HepG2 (cell line): ENCODE measurements around the gene FGFR3. TPM values are rescaled to one million over a fixed set of nuclear protein-coding genes. Genes with fewer than 3 reads are reported as not detected.
A peak's percentile ranks its signal among the peaks of the same experiment; 100 is the strongest.

ENCODE experiments used
- ATAC-seq: fragments of 200-7000 bp; cut with Tn5 transposase; 3 replicates; pipeline ENCODE4 v1.9.1; 2020; ENCODE audit warnings: mild to moderate bottlenecking, moderate library complexity
- BruUV-seq: library from RNA; stranded (reverse); fragments of 400-500 nt; replicated peaks from 2 replicates; lab custom pipeline; 2021; lab: Mats Ljungman, UMichigan
- CTCF ChIA-PET: fragments of 300-600 bp; formaldehyde crosslinking; extraction: SDS; loops from one replicate; lab custom pipeline; 2021; ENCODE audit warnings: low total read pairs, inconsistent platforms, low intra/inter-chr PET ratio; lab: Yijun Ruan, JAX
- POLR2A ChIA-PET: fragments of 350-600 bp; sonication (Branson Sonifier 250); formaldehyde crosslinking; loops from one replicate; lab custom pipeline; 2020; ENCODE audit warnings: antibody characterized with exemption, inconsistent platforms; lab: Yijun Ruan, JAX
- DNase-seq: peaks from one replicate; pipeline ENCODE4 v3.0.0-alpha.2; 2015; ENCODE audit warnings: low spot score
- FAIRE-seq: peaks from 3 replicates; lab custom pipeline; 2011; peaks lifted over from hg19 to GRCh38; lab: Jason Lieb, UNC
- H2AFZ ChIP-seq: one replicate; pipeline ENCODE4 v1.6.1; 2011; ENCODE audit warnings: low read length, inconsistent platforms
- H3K27ac ChIP-seq: fragments of 300-600 bp; 3 replicates; pipeline ENCODE4 v1.8.0; 2011; ENCODE audit warnings: mixed run types, mild to moderate bottlenecking, mixed read lengths, low read length, inconsistent platforms; ENCODE audit not compliant: insufficient read depth; ENCODE audit errors: extremely low read length
- H3K27me3 ChIP-seq, 2 experiments: fragments of 200-600 bp in 1 of 2; 2 replicates in 1 of 2; 3 replicates in 1 of 2; pipeline versions ENCODE4 v1.6.0 to v1.8.0; 2011; ENCODE audit warnings: low read length in 2 of 2, mild to moderate bottlenecking in 2 of 2, moderate library complexity in 2 of 2, inconsistent platforms in 1 of 2; ENCODE audit not compliant: insufficient read depth in 2 of 2, control insufficient read depth in 1 of 2
- H3K36me3 ChIP-seq, 2 experiments: fragments of 200-600 bp in 1 of 2; replicated peaks in 1 of 2; 2 replicates in 1 of 2; 3 replicates in 1 of 2; pipeline versions ENCODE4 v1.5.1 to v1.8.0; 2011; ENCODE audit warnings: low read length in 2 of 2, inconsistent platforms in 1 of 2; ENCODE audit not compliant: insufficient read depth in 2 of 2, control insufficient read depth in 1 of 2
- H3K4me1 ChIP-seq: 2 replicates; pipeline ENCODE4 v1.5.1; 2012; ENCODE audit warnings: low read length, inconsistent platforms; ENCODE audit not compliant: insufficient read depth
- H3K4me2 ChIP-seq: 2 replicates; pipeline ENCODE4 v1.6.0; 2011; ENCODE audit warnings: low read depth, low read length, inconsistent platforms
- H3K4me3 ChIP-seq, 3 experiments: fragments of 200-600 bp in 1 of 3; sonication (generic), shearing (Covaris generic) in 1 of 3; replicated peaks in 1 of 3; 2 replicates each; pipeline ENCODE4 v1.5.1; 2011 to 2016; ENCODE audit warnings: low read length in 3 of 3, inconsistent platforms in 2 of 3, low read depth in 2 of 3, mild to moderate bottlenecking in 2 of 3, control low read depth in 1 of 3, mixed read lengths in 1 of 3; ENCODE audit not compliant: insufficient read depth in 1 of 3
- H3K79me2 ChIP-seq: one replicate; pipeline ENCODE4 v1.6.1; 2011; ENCODE audit warnings: low read length, inconsistent platforms; ENCODE audit not compliant: insufficient read depth
- H3K9ac ChIP-seq: 2 replicates; pipeline ENCODE4 v1.6.0; 2011; ENCODE audit warnings: mild to moderate bottlenecking, low read depth, low read length, inconsistent platforms; ENCODE audit not compliant: insufficient read depth
- H3K9me3 ChIP-seq: 2 replicates; pipeline ENCODE4 v1.5.1; 2012; ENCODE audit warnings: mild to moderate bottlenecking, low read length
- H4K20me1 ChIP-seq: 2 replicates; pipeline ENCODE4 v1.6.0; 2011; ENCODE audit warnings: inconsistent platforms, mild to moderate bottlenecking, low read length, moderate library complexity; ENCODE audit not compliant: insufficient read depth
- AKAP8 ChIP-seq: sonication (generic); formaldehyde crosslinking; IDR thresholded peaks from 2 replicates; pipeline ENCODE4 v1.5.1; 2020; ENCODE audit warnings: mild to moderate bottlenecking, missing genetic modification reagents
- FOXK1 ChIP-seq: sonication (generic); formaldehyde crosslinking; IDR thresholded peaks from 2 replicates; pipeline ENCODE4 v1.4.0; 2020; ENCODE audit warnings: low read depth, missing genetic modification reagents, borderline replicate concordance
- FOXK2 ChIP-seq: fragments of 450-650 bp; IDR thresholded peaks from 2 replicates; pipeline ENCODE4 v1.6.1; 2016
- GABPA ChIP-seq, 2 experiments: IDR thresholded peaks; 2 replicates each; pipeline ENCODE4 v1.6.1; 2011 to 2016; ENCODE audit warnings: low read depth in 2 of 2, low read length in 1 of 2, missing biosample characterization in 1 of 2, missing genetic modification characterization in 1 of 2
- HNRNPL ChIP-seq: fragments of 200-400 bp; formaldehyde crosslinking; IDR thresholded peaks from 2 replicates; pipeline ENCODE4 v1.6.1; 2017; ENCODE audit warnings: mild to moderate bottlenecking, low read depth, low read length
- PAF1 ChIP-seq: IDR thresholded peaks from 2 replicates; pipeline ENCODE4 v1.6.1; 2016; ENCODE audit warnings: missing genetic modification reagents, missing compliant biosample characterization
- PRDM15 ChIP-seq: sonication (generic); formaldehyde crosslinking; IDR thresholded peaks from 2 replicates; pipeline ENCODE4 v1.4.0; 2020; ENCODE audit warnings: missing genetic modification reagents
- RXRA ChIP-seq: sonication (generic); formaldehyde crosslinking; IDR thresholded peaks from 2 replicates; pipeline ENCODE4 v1.5.1; 2020; ENCODE audit warnings: missing genetic modification reagents
- SMYD3 ChIP-seq: sonication (generic); formaldehyde crosslinking; IDR thresholded peaks from 2 replicates; pipeline ENCODE4 v1.8.1; 2023; ENCODE audit warnings: mild to moderate bottlenecking, missing genetic modification reagents
- XBP1 ChIP-seq: sonication (generic); formaldehyde crosslinking; IDR thresholded peaks from 2 replicates; pipeline ENCODE4 v1.5.0; 2020; ENCODE audit warnings: missing genetic modification reagents
- YY1 ChIP-seq: IDR thresholded peaks from 2 replicates; pipeline ENCODE4 v1.6.1; 2011; ENCODE audit warnings: low read length, low read depth, moderate library complexity, mild to moderate bottlenecking; ENCODE audit not compliant: insufficient read depth, insufficient replicate concordance
- ZBTB37 ChIP-seq: sonication (generic); formaldehyde crosslinking; IDR thresholded peaks from 2 replicates; pipeline ENCODE4 v1.4.0; 2020; ENCODE audit warnings: mild to moderate bottlenecking, missing genetic modification reagents
- ZNF570 ChIP-seq: sonication (generic); formaldehyde crosslinking; IDR thresholded peaks from 2 replicates; pipeline ENCODE4 v1.4.0; 2020; ENCODE audit warnings: mild to moderate bottlenecking, missing genetic modification reagents, borderline replicate concordance
- ZNF678 ChIP-seq: sonication (generic); formaldehyde crosslinking; IDR thresholded peaks from 2 replicates; pipeline ENCODE4 v1.4.0; 2020; ENCODE audit warnings: mild to moderate bottlenecking, missing genetic modification reagents
- ZNF781 ChIP-seq: sonication (generic); formaldehyde crosslinking; IDR thresholded peaks from 2 replicates; pipeline ENCODE4 v1.5.1; 2020; ENCODE audit warnings: borderline replicate concordance, mild to moderate bottlenecking, missing genetic modification reagents; ENCODE audit errors: not compliant biosample characterization
- ZSCAN25 ChIP-seq: sonication (generic); formaldehyde crosslinking; IDR thresholded peaks from 2 replicates; pipeline ENCODE4 v1.8.0; 2022; ENCODE audit warnings: mild to moderate bottlenecking, missing genetic modification reagents
- WGBS: methylation state at CpG from one replicate; pipeline ENCODE4 v1.1.6; 2017; ENCODE audit warnings: low lambda C conversion rate; 5-methylcytosine and 5-hydroxymethylcytosine counted together
- in situ Hi-C: cut with HindIII; loops from 2 replicates; pipeline ENCODE4 v1.10.0; 2017; ENCODE audit warnings: low pct_unique_long_range_greater_than_20kb; ENCODE audit not compliant: extremely low pct_ligation_motif_present
- intact Hi-C: fragments of 100-400 bp; cut with micrococcal nuclease; formaldehyde crosslinking; loops from one replicate; pipeline ENCODE4 v1.10.0; 2022; ENCODE audit not compliant: unreplicated experiment
- polyA plus RNA-seq, 8 experiments: library from polyadenylated mRNA; depleted of rRNA in 3 of 8; stranded (reverse) in 7 of 8; unstranded in 1 of 8; fragments of >200 nt; fragmentation: Illumina TruSeq in 4 of 8; extraction: Trizol in 4 of 8; gene quantifications; 2 replicates each; pipeline versions ENCODE4 v1.2.1 to v1.2.3, GENCODE V29; 2011 to 2016; ENCODE audit warnings: low read depth in 4 of 8, missing spikeins in 1 of 8, mixed read lengths in 1 of 8; ENCODE audit not compliant: insufficient read depth in 1 of 8
- total RNA-seq, 5 experiments: library from RNA; depleted of rRNA; stranded (reverse); fragments of >200 nt; fragmentation: Illumina TruSeq; extraction: Trizol; gene quantifications; 2 replicates each; pipeline ENCODE4 v1.2.3, GENCODE V29; 2016; ENCODE audit warnings: low read depth in 1 of 5

The FGFR3 gene
- total and polyA plus RNA-seq, 2 of the 13 experiments (the other 11 are each of a cell fraction or from before 2014, with no cell fraction given) = 103 to 109 TPM

- Histone ChIP-seq H3K4me1 (peaks cover 95% of the 10 kb centered on the region), H3K9ac (no peak overlapping the region), H3K27ac (no peak overlapping the region), H2AFZ (no peak overlapping the region), H3K36me3 (no peaks in the 10 kb centered on the region), H4K20me1 (no peaks in the 10 kb centered on the region), H3K27me3 (no peaks in the 10 kb centered on the region; a peak in 1 of 5 replicates), H3K4me2 (no peak overlapping the region), H3K79me2 (no peaks in the 10 kb centered on the region), H3K9me3 (no peaks in the 10 kb centered on the region), H3K4me3 (no peak overlapping the region)
- FAIRE-seq (no peak), DNase-seq (no peak), ATAC-seq (no peak)
- POLR2A ChIA-PET = interaction anchor here (1.3 to 34.3 kb wide), 2 partner anchors 10 to 33 kb away, joined by 4 to 1258 read pairs; partner anchors contain the start of gene FGFR3
- CTCF ChIA-PET = no interaction called here
- in situ Hi-C loops = loop anchor here (10.0 kb wide), 1 partner anchor 49 kb away; no protein-coding TSS in a partner anchor
- intact Hi-C loops = no loop called here
- no TSS peak for BruUV-seq
- 40% methylated on average over 2 of the region's 18 CpGs for WGBS
- TF ChIP-seq AKAP8 (CRISPR knock-in tag) (peak; percentile 93), YY1 (peak; percentile 28), ZSCAN25 (CRISPR knock-in tag) (no peak), ZBTB37 (CRISPR knock-in tag) (no peak), GABPA (IDR thresholded peaks at IDR 0.05; ENCODE audit: low read depth, low read length) (no peak), GABPA (CRISPR knock-in tag; IDR thresholded peaks at IDR 0.05; ENCODE audit: low read depth) (no peak), FOXK2 (no peak), FOXK1 (no peak), RXRA (peak; percentile 34; the same call in 1 of the 2 replicates), PAF1 (no peak), ZNF570 (CRISPR knock-in tag) (no peak), XBP1 (CRISPR knock-in tag) (no peak), ZNF678 (CRISPR knock-in tag) (no peak), SMYD3 (CRISPR knock-in tag) (no peak), HNRNPL (0 out of 2 replicates have a peak, but pooled peaks have one; percentile 11), ZNF781 (no peak), PRDM15 (CRISPR knock-in tag) (no peak)
Measured at GRCh38 chr4:1756079-1756478, 37.0 kb upstream of the FGFR3 start.
